Chondrocyte (in vitro differentiated cells): ENCODE data around the gene TANC1. TPM values are rescaled to one million over a fixed set of nuclear protein-coding genes. Genes with fewer than 3 reads are reported as not detected.

Experiments
- DNase-seq: peaks from one replicate; pipeline ENCODE4 v3.0.0; 2021; ENCODE audit warnings: mixed read lengths, low spot score
- H3K27ac Mint-ChIP-seq: one replicate; pipeline ENCODE4 v1.8.0; 2021; ENCODE audit warnings: mild to moderate bottlenecking, moderate library complexity, mixed read lengths; ENCODE audit not compliant: unreplicated experiment
- H3K27me3 Mint-ChIP-seq: 2 replicates; pipeline ENCODE4 v1.8.0; 2021; ENCODE audit warnings: low read depth, mixed read lengths
- H3K36me3 Mint-ChIP-seq: 2 replicates; pipeline ENCODE4 v1.8.0; 2021; ENCODE audit warnings: low read depth, mixed read lengths
- H3K4me1 Mint-ChIP-seq: 2 replicates; pipeline ENCODE4 v1.8.0; 2021; ENCODE audit warnings: low read depth, mild to moderate bottlenecking, mixed read lengths
- H3K4me3 Mint-ChIP-seq: one replicate; pipeline ENCODE4 v1.8.0; 2021; ENCODE audit warnings: mild to moderate bottlenecking, moderate library complexity, mixed read lengths; ENCODE audit not compliant: unreplicated experiment
- H3K9me3 Mint-ChIP-seq: 2 replicates; pipeline ENCODE4 v1.8.0; 2021; ENCODE audit warnings: low read depth, mixed read lengths
- CTCF ChIP-seq: fragments of 200-600 bp; sonication (generic); IDR thresholded peaks from 2 replicates; pipeline ENCODE4 v1.5.0; 2021; ENCODE audit warnings: antibody characterized with exemption, mild to moderate bottlenecking, moderate library complexity
- total RNA-seq: library from RNA; stranded (reverse); gene quantifications from 3 replicates; pipeline ENCODE4 v1.2.1, GENCODE V29; 2021

The TANC1 gene
- total RNA-seq, 1 donor from 2014 or later: 29.5 TPM

GRCh38 chr2:159218389-159218788 is 249.9 kb downstream of the TANC1 start:
- peaks cover 47% of the 10 kb centered on the region for H3K36me3 Mint-ChIP-seq
- H3K27ac Mint-ChIP-seq: no peak overlapping the region
- no peak for DNase-seq
- no peaks in the 10 kb centered on the region for H3K4me1 Mint-ChIP-seq
- H3K9me3 Mint-ChIP-seq: no peaks in the 10 kb centered on the region
- TF ChIP-seq CTCF: no peak
- H3K27me3 Mint-ChIP-seq: no peaks in the 10 kb centered on the region
- H3K4me3 Mint-ChIP-seq: no peak overlapping the region

- Mint-ChIP-seq H3K27me3 (no peaks in the 10 kb centered on the region), H3K36me3 (peaks cover 48% of the 10 kb centered on the region), H3K4me1 (no peaks in the 10 kb centered on the region), H3K27ac (no peak overlapping the region), H3K9me3 (no peaks in the 10 kb centered on the region), H3K4me3 (no peak overlapping the region)
- TF ChIP-seq CTCF: no peak
- DNase-seq: no peak
Measured at GRCh38 chr2:159219394-159219998, 251.1 kb downstream of the TANC1 start.

- peaks cover 41% of the 10 kb centered on the region for H3K36me3 Mint-ChIP-seq
- H3K4me1 Mint-ChIP-seq: peaks cover 13% of the 10 kb centered on the region
- H3K27me3 Mint-ChIP-seq: no peaks in the 10 kb centered on the region
- no peak for TF ChIP-seq CTCF
- H3K9me3 Mint-ChIP-seq: no peaks in the 10 kb centered on the region
- no peak for DNase-seq
- no peak overlapping the region for H3K27ac Mint-ChIP-seq
- H3K4me3 Mint-ChIP-seq: no peak overlapping the region
Measured at GRCh38 chr2:159224061-159224813, 255.8 kb downstream of the TANC1 start.

DNA sequence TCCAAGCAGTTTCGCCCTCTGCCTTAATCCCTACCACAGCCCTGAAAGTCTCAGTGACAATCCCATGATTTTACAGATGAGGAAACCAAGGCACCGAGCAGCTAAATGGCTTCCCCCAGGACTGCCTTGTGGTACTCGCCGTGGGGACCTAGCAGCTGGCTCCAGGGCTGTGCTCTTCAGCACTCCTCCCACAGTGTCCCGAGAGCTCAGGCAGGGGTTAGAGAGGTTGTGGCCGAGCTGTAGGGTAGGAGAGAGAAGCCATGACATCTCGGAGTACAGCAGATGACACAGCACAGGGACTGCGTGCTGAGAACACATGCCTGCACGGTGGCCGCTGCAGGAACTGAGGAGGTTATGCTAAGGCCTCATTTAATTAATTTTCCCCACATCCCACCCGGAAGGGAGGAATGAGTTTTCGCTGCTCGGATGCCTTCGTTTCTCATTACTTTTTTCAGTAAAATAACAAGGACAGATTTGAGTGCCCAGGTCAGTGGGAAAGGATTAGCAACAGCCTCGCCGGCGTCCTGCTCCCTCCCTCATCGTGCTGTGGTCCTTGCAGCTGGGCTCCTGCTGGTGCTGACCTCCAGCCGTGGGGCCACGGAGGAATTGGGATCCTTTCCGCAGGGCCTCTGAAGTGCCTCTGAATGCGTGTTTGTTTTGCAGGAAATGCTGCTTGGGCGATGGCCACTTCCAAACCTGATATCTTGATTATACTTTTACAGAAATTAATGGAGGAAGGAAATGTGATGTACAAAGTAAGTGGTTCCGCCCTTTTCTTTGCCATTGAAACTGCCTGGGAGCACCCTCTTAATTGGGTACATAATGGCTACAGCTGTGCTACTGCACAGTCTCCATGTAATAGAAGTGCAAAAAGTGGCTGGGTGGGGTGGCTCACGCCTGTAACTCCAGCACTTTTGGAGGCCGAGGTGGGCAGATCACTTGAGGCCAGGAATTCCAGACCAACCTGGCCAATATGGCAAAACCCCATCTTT is 256.9 kb downstream of the TANC1 start:
- Mint-ChIP-seq H3K27ac (peak overlapping the region; percentile 65), H3K36me3 (peaks cover 48% of the 10 kb centered on the region), H3K27me3 (no peaks in the 10 kb centered on the region), H3K4me3 (no peak overlapping the region), H3K4me1 (peaks cover 13% of the 10 kb centered on the region), H3K9me3 (no peaks in the 10 kb centered on the region)
- DNase-seq: no peak
- no peak for TF ChIP-seq CTCF

- peak overlapping the region; percentile 65 for H3K27ac Mint-ChIP-seq
- no peak overlapping the region for H3K4me3 Mint-ChIP-seq
- H3K27me3 Mint-ChIP-seq: no peaks in the 10 kb centered on the region
- DNase-seq: no peak
- H3K9me3 Mint-ChIP-seq: no peaks in the 10 kb centered on the region
- H3K36me3 Mint-ChIP-seq: peaks cover 54% of the 10 kb centered on the region
- TF ChIP-seq CTCF: no peak
- peaks cover 13% of the 10 kb centered on the region for H3K4me1 Mint-ChIP-seq
Measured at GRCh38 chr2:159226059-159226461, 257.6 kb downstream of the TANC1 start.
